HG02642 (cell line): ENCODE measurements around the gene ARID5A.

Experiments
- ATAC-seq: cut with Tn5 transposase; IDR thresholded peaks from one replicate; pipeline ENCODE4 v1.9.1; 2021; ENCODE audit warnings: mild to moderate bottlenecking; ENCODE audit not compliant: unreplicated experiment, poor library complexity

ARID5A gene

DNA sequence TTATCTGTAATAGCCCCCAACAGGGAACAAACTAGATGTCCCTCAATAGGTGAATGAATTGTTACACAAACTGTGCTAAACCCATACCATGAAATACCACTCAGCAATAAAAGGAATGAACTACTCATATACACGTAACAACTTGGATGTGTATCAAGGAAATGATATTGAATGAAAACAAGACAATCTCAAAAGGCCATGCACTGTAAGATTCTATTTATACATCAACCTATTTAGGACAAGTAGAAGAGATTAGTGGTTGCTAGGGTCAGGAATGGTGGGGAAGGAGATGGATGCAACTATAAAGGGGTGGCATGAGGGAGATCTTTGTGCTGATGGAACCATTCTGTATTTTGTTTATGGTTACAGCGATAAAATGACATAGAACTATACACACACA lies 54.5 kb downstream of the ARID5A start:
- no peak for ATAC-seq

- ATAC-seq = no peak
Observed at GRCh38 chr2:96591494-96591893, 54.9 kb downstream of the ARID5A start.

DNA sequence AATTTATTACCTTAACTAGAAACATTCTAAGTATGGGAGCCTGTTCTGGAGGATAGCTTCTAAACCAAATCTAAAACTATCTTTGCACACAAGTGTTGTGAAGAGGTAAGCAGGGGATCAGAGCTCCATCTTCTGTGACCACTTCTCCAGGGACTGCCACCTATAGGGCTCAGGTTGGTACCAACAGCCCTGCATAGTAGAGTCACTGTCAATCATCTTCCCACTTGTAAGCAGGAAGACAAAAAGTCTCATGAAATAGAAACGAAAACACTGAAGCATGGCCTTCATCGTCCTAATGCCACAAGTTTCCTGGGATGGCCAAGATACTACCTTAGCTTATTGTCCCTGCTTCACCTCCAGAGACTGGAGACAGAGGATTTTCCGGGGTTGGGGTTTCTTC lies 57.7 kb downstream of the ARID5A start:
- ATAC-seq = no peak

GRCh38 chr2:96594691-96595152 lies 58.2 kb downstream of the ARID5A start:
- ATAC-seq = no peak

GRCh38 chr2:96596596-96596995 lies 60.0 kb downstream of the ARID5A start:
- no peak for ATAC-seq

- ATAC-seq = no peak
Observed at GRCh38 chr2:96599941-96600340, 63.4 kb downstream of the ARID5A start.

- ATAC-seq = no peak
Observed at GRCh38 chr2:96601382-96602292, 65.1 kb downstream of the ARID5A start.
